ENCODE measurements around the gene DCST1.
A peak's percentile ranks its signal among the peaks of the same experiment; 100 is the strongest.

DCST1 gene

DNA sequence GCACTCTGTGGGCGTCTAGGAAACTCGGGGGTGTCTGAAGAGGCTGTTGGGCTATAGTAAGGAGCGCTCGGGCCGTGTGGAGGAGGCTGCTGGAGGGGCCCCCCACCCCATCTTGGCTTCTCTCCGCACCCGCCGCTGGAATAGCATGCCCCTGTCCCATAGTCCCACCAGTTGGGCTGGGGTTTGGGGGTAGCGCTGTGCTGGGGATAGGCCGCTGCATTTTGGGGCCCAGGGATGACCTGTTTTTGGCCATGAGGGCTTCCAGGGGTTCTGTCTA is 45.5 kb downstream of the DCST1 start:
- H3K4me3 ChIP-seq (ENCODE audit: low read length): peak overlapping the region; percentile 4; the same call in 1 of the 2 replicates
- TF ChIP-seq ZNF274 (IDR thresholded peaks at IDR 0.05; ENCODE audit: low read depth, low read length): no peak

DNA sequence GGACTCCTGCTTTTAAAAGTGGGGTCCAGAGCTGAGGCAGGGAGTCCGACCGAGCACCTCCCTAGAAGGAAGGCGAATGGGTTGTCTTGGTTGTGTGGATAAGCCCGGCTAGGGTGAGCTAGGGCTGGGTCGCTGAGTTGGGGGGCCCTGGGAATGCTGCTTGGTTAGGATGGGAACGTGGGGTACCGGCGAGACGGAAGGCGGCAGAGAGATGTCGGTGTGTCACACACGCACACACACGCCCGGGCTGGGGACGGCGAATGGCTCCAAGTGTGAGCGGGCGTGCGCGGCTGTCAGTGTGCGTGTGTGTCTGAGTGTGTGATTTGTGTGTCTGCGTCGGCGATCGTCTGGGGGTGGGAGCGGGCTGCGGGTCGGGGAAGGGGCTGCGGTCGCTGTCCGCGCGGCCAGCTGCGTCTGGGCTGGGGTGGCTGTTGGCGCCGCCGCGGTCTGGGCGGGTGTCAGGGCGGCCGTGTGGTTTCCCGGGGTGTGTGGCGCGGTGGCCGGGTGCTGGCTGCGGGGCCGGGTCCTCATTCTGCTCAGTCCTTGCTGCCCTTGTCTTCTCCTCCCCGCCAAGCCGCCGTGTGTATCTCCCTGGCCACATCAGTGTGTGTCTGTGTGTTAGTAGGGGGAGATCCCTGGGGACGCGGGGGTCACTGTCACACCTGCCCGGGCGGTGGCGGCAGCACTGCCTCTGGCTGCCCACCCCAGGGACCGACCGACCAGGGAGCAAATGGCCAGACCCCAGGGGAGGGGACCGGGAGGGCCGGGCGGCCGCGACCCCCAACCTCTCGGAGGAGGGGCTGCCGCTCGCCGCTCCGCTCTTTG is 46.1 kb downstream of the DCST1 start:
- no peak for TF ChIP-seq ZNF274 (IDR thresholded peaks at IDR 0.05; ENCODE audit: low read depth, low read length)
- H3K4me3 ChIP-seq (ENCODE audit: low read length): no peak overlapping the region

DNA sequence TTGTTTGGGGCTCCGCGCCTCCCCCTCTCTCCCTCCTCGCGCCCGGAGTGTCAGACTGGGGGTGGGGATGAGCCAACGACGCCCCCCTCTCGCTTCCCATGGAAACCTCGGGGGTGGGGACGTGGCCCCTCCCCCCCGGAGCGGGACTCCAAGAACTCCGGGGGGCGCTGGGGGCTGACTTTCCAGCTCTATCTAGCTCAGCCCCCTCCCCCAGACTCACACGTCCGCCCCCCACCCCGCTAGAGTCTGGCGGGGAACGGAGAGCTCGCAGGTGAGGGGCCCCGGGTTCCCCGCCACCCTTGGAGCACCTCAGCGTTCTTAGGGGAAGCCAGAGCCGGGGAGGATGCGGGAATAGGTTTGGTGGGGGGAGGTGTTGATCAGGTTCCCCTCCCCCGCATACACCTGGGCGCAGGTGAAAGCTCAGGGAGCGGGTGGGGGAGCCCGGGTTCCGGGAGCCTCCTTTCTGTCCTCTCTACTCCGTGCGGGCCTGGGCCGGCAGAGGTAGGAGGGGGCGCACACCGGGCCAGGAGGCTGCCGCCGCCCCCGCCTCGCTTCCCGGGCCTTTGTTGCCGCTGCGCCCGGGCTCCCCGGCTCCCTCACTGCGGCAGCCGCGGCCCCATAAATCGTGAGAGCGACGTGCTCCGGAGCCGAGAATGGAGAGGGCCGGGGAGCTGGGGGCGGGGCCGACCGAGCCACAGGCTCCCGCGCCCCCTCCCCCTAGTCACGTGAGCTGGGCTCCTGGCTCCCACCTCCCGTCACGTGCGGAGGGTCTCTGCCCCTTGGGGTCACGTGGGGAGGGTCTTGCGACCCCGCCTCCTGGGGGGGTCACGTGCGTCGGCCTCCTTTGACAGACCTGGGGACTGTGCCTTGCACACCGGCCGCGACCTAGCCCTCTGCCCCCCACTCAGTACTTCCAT is 46.9 kb downstream of the DCST1 start:
- no peak for TF ChIP-seq ZNF274 (IDR thresholded peaks at IDR 0.05; ENCODE audit: low read depth, low read length)
- H3K4me3 ChIP-seq (ENCODE audit: low read length): no peak overlapping the region

DNA sequence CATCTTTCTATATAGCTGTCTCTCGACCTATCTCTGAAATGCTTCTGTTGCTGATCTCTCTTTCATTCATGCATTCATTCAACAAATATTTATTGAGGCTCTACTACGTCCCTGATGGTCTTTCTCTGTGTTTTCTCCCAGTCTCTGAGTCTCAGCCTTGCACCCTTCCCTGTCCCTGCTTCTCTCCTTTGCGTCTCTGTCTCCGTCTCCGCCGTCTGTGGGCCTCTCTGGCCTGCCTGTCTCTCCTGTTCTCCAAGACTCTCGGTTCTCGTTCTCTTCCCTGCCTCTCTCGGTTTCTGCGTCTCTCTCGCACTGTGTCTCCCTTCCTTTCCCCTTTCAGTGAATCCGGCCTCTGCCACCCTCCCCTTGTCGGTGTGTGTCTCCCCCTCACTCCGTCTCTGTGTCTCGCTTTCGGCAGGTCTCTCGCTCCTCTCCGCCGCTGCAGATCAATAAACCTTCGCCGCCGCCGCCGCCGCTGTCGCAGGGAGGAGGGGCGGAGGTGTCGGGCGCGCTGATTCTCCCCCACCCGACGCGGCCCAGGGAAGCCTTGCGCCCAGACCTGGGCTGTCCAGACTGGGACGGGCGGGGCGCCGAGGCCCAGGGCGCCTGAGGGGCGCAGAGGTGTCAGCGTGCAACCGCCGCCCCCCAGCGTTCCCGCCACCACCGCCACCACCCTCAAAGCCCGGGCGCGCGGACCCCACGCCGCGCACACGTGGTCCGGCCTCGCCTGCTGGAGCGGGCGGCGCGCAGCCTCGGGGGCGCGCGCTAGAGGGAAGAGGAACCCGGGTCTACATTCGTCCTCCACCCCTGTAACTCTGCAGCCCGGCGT is 48.1 kb downstream of the DCST1 start:
- no peak for TF ChIP-seq ZNF274 (IDR thresholded peaks at IDR 0.05; ENCODE audit: low read depth, low read length)
- H3K4me3 ChIP-seq (ENCODE audit: low read length): no peak overlapping the region

DNA sequence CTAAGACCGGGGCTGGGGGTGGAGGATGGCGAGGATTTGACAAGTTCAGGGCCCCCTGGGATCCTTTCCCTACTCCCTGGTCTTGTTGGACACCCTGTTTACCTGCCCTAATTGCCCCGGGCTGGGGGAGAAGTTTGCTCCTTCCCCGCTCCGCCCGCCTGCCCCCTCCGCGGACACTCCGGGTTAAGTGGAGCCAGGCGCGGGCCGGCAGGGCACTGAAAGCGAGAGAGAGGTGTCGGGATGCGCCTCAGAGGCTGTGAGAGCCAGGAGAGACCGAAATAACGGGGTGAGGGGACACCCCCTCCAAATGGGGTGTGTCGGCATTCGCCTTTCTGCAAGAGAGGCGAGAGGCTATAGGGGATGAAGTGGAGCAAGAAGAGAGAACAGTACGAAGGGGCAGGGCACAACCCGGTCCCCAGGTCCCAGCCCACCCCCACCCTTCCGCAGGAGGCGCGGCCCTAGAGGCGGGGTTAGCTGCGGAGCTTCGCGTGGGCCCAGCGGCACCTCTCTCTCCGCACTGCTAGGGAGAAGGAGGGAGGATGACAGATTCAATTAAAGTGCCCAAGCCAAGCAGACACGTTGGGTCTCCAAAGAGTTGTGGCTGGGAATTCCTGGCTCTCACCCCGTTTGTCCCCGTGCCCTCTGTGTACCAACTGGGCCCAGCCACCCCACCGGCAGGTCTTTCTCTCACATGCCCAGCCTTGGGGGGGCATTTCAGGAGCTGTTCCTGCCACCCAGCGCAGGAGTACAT is 48.9 kb downstream of the DCST1 start:
- no peak overlapping the region for H3K4me3 ChIP-seq (ENCODE audit: low read length)
- TF ChIP-seq ZNF274 (IDR thresholded peaks at IDR 0.05; ENCODE audit: low read depth, low read length): no peak

DNA sequence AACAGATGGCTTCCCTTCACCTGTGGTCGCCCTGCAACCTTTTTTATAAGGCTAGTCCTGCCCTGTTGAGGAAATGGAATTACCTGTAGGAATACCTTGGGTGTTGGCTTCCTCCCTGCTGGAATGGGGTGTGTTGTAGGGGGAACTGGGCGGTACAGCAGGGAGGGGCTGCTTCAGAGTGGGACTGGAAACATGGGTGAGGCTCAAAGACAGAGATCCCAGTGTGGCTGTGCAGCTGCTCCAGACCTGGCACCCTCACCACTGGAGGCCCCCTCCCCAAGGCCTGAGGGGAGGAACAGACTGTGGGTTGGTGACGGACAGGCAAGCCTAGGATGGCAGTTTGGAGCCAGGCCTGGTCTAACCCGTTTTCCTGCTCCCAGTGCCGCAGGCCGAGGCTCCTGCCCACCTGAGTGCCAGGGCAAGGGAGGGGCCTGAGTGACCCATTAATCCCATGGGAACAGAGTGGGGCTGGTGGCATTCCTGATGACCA is 49.5 kb downstream of the DCST1 start:
- H3K4me3 ChIP-seq (ENCODE audit: low read length): no peak overlapping the region
- TF ChIP-seq ZNF274 (IDR thresholded peaks at IDR 0.05; ENCODE audit: low read depth, low read length): no peak

DNA sequence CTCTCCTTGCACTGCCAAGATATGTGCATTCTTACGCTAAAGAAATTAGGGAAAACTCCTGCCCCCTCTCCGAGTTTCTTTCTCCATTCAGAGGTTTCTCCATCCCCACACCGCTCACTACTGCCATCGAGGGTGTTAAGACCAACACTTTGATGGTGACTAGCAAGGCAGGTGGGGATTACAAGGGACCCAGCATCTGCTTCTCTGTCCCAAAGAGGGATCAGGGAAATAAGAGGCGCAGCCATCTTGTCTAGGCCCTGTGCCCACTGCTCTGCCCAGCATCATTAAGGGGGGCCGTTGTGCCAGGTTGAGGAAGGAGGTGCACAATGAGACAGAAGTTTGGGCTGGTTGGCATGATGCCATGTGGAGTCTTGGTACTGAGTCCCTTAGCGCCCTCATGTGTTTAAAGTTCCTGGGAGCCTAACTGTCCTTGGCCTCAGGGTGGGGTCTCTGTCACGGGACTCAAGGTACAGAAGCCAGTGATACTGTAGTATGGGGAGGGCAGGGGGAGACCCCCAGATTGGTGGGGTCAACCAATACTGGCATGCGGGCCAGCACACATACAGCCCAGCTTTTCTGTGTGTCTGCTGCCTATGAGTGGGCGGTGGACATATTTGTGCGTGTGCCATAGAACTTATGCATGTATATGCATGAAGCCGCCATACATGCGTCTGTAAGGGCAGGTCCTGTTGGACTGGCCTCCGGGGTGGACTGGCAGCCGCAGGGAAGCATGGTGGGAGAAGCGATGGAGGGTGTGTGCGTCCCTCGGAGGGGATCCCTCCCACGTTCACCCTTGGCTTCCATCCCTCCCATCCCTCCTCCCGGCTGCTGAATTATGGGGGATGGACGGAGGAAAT is 50.5 kb downstream of the DCST1 start:
- no peak for TF ChIP-seq ZNF274 (IDR thresholded peaks at IDR 0.05; ENCODE audit: low read depth, low read length)
- no peak overlapping the region; the same call in 1 of the 2 replicates for H3K4me3 ChIP-seq (ENCODE audit: low read length)

DNA sequence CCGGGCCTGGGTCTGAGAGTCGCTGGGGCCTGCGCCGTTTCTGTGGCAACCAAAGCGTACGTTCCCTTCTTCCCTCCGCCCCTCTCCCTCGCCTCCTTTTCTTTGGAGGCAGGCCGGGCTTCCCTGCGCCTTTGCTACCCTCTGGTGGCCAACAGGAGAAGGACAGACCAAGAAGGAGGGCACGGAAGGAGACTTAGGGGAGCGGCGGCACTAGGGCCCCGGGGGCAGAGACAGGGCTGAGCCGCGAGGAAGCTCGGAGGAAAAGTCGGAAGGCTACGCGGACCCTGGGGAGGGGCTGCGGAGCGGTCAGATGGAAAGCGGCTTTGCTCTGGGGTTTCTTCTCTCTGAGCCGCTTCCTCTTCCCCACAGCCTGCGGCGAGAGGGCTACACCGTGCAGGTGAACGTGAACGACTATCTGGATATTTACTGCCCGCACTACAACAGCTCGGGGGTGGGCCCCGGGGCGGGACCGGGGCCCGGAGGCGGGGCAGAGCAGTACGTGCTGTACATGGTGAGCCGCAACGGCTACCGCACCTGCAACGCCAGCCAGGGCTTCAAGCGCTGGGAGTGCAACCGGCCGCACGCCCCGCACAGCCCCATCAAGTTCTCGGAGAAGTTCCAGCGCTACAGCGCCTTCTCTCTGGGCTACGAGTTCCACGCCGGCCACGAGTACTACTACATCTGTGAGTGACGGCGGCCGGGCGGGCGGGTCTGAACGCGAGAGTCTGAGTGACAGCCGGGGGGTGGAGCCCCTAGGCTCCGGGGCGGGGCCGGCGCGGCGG is 51.3 kb downstream of the DCST1 start:
- peak overlapping the region; percentile 66; the same call in 1 of the 2 replicates for H3K4me3 ChIP-seq (ENCODE audit: low read length)
- TF ChIP-seq ZNF274 (IDR thresholded peaks at IDR 0.05; ENCODE audit: low read depth, low read length): no peak

DNA sequence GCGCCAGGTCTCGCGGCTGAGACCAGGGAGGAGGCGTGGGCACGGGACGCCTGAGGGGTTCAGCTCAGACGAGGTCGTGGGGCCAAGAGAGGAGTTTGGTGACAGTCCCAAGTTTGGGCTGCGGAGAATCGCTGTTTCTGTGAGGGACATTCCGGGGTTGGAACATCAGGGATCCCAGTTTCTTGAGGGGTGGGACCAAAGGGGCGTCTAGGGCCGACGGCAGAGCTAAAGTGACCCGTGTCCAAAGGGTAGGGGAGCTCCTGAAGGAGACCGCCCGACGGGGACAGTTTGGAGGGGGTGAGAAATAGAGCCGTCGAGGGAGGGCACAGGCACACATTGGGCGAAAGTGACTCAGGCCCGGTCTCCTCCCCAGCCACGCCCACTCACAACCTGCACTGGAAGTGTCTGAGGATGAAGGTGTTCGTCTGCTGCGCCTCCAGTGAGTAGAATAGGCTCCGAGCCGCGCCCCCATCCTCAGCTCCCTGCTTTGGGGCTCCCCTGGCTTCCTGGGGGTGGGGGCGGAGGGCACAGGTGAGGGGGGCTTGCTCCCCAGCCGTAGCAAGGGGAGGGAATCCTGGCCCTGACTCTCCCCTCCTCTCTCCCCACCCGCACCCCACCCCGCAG is 52.0 kb downstream of the DCST1 start:
- TF ChIP-seq ZNF274 (IDR thresholded peaks at IDR 0.05; ENCODE audit: low read depth, low read length): no peak
- peak overlapping the region; percentile 66; the same call in 1 of the 2 replicates for H3K4me3 ChIP-seq (ENCODE audit: low read length)

DNA sequence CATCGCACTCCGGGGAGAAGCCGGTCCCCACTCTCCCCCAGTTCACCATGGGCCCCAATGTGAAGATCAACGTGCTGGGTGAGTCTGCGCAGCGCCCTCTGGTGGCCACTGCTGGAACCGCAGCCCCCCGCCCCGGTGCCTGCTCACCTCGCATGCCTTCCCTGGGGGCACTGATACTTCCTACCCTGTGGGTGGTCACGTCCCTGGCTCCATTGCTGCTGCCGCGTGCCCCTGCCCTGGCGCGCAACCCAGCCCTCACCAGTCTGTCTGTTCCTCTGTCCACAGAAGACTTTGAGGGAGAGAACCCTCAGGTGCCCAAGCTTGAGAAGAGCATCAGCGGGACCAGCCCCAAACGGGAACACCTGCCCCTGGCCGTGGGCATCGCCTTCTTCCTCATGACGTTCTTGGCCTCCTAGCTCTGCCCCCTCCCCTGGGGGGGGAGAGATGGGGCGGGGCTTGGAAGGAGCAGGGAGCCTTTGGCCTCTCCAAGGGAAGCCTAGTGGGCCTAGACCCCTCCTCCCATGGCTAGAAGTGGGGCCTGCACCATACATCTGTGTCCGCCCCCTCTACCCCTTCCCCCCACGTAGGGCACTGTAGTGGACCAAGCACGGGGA is 52.6 kb downstream of the DCST1 start:
- TF ChIP-seq ZNF274 (IDR thresholded peaks at IDR 0.05; ENCODE audit: low read depth, low read length): no peak
- H3K4me3 ChIP-seq (ENCODE audit: low read length): no peak overlapping the region

All from GM08714 (cell line).